ENCODE results near the gene TMEM229B.

Gene TMEM229B

GRCh38 chr14:67464879-67465278 lies 23.6 kb downstream of the TMEM229B start:
- no peak for DNase-seq (ENCODE audit: low spot score)
- no peak for TF ChIP-seq CTCF (IDR thresholded peaks at IDR 0.05; ENCODE audit: extremely low read depth, missing control alignments)

DNA sequence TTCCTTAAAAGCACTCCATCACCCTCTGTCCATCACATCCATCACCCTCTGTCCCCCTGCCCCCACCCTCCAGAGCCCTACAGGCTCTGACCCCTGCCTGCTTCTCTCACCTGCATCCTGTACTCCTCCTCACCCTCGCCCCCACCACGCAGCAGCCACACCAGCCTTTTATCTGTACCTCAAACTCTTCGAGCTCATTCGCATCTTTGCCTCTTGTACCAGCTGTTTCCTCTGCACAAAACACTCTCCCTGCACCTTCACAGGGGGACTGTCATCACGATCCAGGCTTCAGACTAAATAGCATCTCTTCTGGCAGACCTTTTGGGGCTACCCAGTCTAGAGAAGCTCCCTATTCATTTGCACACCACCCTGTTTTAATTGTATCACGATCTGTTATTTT lies 24.1 kb downstream of the TMEM229B start:
- DNase-seq (ENCODE audit: low spot score) = no peak
- TF ChIP-seq CTCF (IDR thresholded peaks at IDR 0.05; ENCODE audit: extremely low read depth, missing control alignments) = no peak

DNA sequence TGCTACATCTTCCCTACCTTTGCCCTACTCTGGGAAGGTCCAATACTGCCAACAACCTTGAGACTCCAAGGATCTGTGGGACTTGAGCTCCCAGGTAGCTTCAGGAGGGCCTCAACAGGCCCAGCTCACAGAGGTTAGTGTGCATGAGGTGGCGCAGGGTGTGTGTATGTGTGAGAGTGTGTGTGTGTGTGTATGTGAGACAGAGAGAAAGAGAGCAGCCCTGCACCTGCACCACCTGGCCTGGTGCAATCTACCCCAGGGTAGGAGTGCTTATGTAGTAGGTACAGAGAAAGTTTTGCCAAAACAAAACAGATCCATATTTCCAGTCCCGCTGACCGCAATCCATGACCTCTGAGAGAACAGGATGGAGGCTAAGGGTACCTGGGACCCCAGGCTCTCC lies 24.6 kb downstream of the TMEM229B start:
- TF ChIP-seq CTCF (IDR thresholded peaks at IDR 0.05; ENCODE audit: extremely low read depth, missing control alignments) = no peak
- DNase-seq (ENCODE audit: low spot score) = no peak

DNA sequence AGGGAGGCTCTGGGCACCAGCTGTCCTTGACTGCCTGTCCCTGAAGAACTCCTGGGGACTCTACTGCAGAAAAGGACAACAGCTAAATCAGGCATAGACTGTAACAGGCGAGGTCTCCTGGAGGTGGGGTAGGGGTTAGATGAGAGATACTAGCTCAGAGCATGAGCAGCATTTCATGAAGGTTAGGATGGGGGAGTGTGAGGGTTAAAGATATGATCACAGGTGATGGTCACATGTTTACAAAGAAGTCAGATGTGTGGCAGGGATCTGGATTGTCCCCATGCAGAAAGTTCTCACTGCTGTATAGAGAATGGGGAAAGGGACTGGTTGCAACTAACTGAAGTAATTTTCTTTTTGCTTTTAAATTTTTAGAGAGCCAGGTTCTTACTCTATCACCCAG lies 26.5 kb downstream of the TMEM229B start:
- TF ChIP-seq CTCF (IDR thresholded peaks at IDR 0.05; ENCODE audit: extremely low read depth, missing control alignments) = no peak
- DNase-seq (ENCODE audit: low spot score) = no peak

GRCh38 chr14:67461341-67461985 lies 27.1 kb downstream of the TMEM229B start:
- TF ChIP-seq CTCF (IDR thresholded peaks at IDR 0.05; ENCODE audit: extremely low read depth, missing control alignments) = no peak
- DNase-seq (ENCODE audit: low spot score) = no peak

GRCh38 chr14:67459336-67459735 lies 29.2 kb downstream of the TMEM229B start:
- TF ChIP-seq CTCF (IDR thresholded peaks at IDR 0.05; ENCODE audit: extremely low read depth, missing control alignments) = no peak
- DNase-seq (ENCODE audit: low spot score) = no peak

DNA sequence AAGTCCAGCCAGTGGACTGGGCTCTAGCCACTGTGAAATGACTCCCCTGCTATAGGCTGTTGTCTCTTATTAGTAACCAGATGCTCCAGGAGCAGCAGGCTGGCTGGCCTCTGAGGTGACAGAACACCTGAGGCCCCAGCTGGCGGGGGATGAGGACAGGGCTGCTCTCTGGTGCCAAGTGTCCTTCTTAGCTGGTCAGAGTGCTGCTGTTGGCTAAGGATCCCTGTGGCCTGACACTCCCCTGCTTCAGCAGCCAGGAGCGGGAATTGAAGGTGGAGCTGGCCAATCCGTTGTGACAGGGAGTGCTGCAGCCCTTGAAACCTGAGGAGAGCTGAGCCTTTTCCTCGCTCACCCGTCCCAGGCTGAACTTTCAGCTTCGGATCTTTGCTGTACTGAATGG lies 30.7 kb downstream of the TMEM229B start:
- no peak for DNase-seq (ENCODE audit: low spot score)
- TF ChIP-seq CTCF (IDR thresholded peaks at IDR 0.05; ENCODE audit: extremely low read depth, missing control alignments) = no peak

All from GM20000 (cell line).